Mesenteric fat pad (tissue), 1 donor: ENCODE measurements around the gene SIRT7. TPM values are rescaled to one million over a fixed set of nuclear protein-coding genes. Genes with fewer than 3 reads are reported as not detected.
"Not testable (repeated sequence)": the region's sequence is repeated elsewhere in the genome, so short reads cannot be mapped to it uniquely, and the experiment has no call there.

Experiments used
- DNase-seq: peaks from one replicate; pipeline ENCODE4 v3.0.0-alpha.2; 2020; ENCODE audit warnings: low spot score
- total RNA-seq: library from RNA; stranded (reverse); fragmentation: NEBNext Ultra II Directional; extraction: Animal tissue kit (Norgen Biotek cat#: 25700); gene quantifications from one replicate; pipeline ENCODE4 v1.2.1, GENCODE V29; 2021
- donor health status: DM: yes; HTN: yes; CAD: no.

Gene SIRT7
- total RNA-seq, 1 donor from 2014 or later, result 16.9 TPM

GRCh38 chr17:81955058-81955681, 37.2 kb upstream of the SIRT7 start:
- no peak for DNase-seq

GRCh38 chr17:81954131-81955057, 36.4 kb upstream of the SIRT7 start:
- DNase-seq, result no peak

GRCh38 chr17:81953443-81953842, 35.5 kb upstream of the SIRT7 start:
- not testable (repeated sequence) for DNase-seq

DNA sequence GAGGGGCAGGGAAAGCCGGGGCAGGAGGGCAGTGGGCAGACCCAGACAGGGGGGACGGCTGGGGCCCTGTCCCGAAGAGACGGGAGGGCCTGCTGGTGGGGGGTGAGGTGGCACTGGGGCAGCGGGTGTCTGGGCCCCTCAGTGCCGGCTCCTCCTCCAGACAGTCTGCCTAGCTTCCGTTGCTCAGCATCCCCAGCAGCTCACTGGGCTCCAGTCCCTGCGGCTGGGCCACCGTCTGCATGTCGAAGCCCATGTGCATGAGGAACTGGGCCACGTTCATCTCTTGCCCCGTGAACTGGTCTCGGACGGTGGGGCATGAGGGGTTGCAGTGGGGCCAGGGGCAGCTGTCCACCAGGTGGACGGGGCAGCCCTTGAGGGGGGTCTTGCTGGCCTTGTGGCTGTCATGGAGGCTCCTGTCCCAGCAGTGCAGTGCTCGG, 34.8 kb upstream of the SIRT7 start:
- DNase-seq, result no peak

- DNase-seq, result no peak
Observed at GRCh38 chr17:81951785-81952684, 34.1 kb upstream of the SIRT7 start.

DNA sequence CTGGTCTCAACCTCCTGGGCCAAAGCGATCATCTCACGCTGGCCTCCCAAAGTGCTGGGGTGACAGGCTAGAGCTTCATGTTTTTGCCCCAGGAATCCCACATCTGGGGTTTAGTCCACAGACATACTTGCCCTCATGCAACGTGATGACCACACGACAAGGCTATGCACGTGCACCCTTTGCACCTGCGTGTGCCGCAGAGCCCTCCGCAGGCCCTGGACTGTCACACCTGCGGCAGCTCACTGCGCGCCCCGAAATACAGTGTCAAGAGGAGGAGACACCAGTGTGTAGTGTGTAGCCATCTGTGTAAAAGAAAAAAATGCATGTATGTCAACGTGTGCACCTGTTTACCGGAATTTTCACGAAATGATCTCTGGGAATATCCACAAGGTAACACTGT, 32.5 kb upstream of the SIRT7 start:
- DNase-seq, result no peak

- no peak for DNase-seq
Observed at GRCh38 chr17:81948635-81949378, 30.8 kb upstream of the SIRT7 start.

- no peak for DNase-seq
Observed at GRCh38 chr17:81947189-81947588, 29.2 kb upstream of the SIRT7 start, which contains the start of gene MYADML2. Gene MYADML2, minus strand, starts transcription at chr17:81947233. Its CDS starts 5,492 bp downstream, at chr17:81941741.

- no peak for DNase-seq
Observed at GRCh38 chr17:81944858-81945257, 26.9 kb upstream of the SIRT7 start.

- no peak for DNase-seq
Observed at GRCh38 chr17:81942167-81942553, 24.2 kb upstream of the SIRT7 start.

GRCh38 chr17:81941484-81942166, 23.6 kb upstream of the SIRT7 start:
- no peak for DNase-seq

GRCh38 chr17:81940538-81941483, 22.8 kb upstream of the SIRT7 start:
- DNase-seq, result no peak

DNA sequence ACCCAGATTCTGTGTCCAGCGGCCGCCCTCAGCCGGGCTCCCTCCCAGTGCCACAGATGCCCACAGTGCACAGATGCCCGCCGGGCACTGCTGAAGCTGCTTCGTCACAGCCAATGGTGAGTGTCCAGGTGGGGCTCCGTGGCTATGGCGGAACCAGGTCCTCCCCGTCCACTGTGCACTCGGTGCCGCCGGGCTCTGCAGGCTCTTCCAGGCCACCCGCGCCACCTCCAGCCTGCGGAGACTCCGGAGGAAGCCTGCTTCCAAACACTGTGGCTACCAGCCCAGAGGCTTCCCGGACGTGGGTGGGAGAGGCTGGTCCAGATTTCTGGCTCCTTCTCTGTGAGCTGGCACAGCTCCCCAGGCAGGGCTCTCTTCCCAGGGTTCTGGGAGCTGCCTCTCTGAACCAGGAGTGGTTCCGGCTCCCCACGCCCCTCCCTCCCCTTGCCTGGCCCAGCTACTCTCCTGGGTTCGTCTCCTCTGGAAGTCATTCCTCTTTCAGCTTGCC, 22.0 kb upstream of the SIRT7 start:
- DNase-seq, result no peak

- DNase-seq, result no peak
Observed at GRCh38 chr17:81939218-81939617, 21.2 kb upstream of the SIRT7 start.

DNA sequence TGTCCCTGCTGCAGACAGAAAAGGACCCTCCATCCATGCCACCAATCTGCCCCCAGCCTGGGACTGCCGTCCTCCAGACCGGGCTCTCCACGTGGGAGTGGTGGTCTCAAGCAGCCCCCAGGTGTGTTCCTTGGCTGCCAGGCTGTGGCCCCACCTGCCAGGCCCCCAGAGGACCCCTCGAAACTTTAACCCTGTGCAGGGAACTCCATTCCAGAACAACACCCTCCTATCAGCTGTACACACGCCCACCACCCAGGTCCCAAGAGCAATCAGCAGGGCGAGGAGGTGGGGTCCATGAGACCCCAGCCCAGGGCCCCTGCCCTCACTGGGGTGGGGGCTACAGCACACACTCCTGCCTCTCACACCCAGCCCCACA, 17.7 kb upstream of the SIRT7 start:
- DNase-seq, result no peak

DNA sequence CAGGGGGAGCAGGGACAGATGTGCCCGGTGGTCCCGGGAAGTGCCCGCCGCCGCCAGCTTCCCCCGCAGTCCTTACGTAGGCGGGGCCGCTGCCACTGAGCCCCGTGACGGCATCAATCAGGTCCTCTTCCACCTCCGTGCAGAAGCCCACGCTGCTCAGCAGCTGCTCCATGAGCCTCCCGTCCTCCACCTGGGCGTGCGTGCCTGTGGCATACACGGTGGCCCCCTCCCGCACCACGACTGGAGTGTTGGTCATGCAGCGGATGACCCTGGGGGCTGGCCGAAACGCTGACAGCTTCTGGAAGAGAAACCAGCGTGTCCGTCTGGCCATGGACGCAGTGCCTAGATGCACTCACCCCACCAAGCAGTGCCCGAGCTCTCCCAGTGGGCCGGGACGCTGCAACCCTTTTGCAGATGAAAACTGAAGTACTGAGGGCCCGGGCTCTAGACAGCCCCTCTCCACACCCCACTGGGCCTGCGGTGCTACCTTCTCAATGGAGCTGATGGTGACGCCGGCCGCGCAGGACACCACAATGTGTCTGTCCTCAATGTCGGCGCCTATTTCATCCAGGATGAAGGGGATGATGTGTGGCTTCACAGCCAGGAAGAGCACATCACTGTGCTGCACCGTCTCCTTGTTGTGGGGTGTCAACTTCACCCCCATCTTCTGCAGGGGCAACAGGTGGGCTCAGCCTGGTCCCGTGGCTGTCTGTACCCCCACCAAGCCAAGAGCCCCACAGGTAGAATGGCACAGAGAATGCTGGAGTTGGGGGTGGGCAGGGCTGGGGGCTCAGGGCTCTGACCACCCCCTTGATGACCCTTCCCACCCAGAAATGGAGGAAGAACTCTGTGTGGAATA, 17.1 kb upstream of the SIRT7 start:
- DNase-seq, result no peak

DNA sequence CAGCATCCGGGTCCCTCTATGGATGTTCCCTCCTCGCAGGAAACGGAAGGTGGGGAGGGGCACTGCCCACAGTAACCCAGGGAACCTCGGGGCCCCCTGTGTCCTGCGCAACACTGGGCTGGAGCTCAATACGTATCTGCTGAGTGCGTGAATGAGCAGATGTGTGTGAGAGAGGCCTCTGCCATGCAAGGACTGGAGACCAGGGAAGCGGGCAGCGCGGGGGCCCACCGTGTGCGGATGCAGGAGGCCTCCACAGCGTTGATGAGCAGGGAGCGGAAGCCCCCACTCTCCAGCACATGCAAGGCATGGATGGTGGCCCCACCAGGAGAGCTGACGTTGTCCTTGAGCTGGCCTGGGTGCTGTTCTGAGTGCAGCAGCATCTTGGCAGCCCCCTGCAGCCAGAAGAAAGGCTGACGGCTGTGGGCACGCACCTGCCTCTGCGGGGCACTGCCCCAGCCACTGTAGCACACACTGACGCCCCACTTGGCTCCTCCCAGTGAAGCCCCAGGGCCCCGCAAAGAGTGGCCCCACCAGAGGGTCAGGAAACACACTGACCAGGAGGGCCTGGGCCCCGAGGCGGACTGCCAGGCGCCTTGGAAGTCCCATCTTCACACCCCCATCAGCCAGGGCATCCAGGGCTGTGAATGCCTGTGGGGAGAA, 16.3 kb upstream of the SIRT7 start:
- DNase-seq, result no peak
